Fibroblast of skin of right quadriceps (primary cell): ENCODE results near the gene PXN.
"Not testable (repeated sequence)": the region's sequence is repeated elsewhere in the genome, so short reads cannot be mapped to it uniquely, and the experiment has no call there.

Experiments
- DNase-seq: peaks from one replicate; pipeline ENCODE4 v3.0.0-alpha.2; 2013

PXN gene

DNA sequence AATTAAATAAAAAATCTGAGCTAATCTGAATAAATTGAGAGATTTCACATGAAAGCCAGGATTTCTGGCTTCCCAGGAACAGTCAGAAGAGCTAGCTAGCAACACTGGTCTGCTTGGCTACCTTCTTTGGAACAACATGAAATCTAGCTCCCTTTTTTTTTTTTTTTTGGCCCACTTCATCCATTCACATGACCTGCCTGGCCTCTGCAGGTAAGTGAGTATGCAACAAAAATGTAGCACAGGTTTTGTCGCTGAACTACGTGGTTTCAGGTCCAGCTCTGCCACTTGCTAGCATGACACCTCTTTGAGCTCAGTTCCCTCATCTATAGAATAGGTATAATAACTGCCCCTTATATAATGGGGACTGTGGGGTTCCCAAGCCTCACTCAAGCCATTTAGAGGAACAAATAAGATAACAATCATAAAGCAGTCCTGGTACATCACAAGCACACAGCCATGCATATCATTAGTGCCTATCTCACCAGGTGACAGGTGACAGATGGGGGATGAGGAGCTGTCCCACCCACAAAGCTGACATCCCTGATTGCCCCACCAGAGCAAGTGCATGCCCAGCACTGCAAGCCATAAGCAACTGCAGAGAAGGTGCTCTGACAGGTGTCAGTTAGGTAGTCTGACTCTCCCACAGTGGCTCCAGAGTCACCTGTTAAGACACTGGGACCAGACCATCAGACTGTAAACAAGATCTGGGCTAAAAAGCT lies 25.6 kb downstream of the PXN start:
- no peak for DNase-seq

DNA sequence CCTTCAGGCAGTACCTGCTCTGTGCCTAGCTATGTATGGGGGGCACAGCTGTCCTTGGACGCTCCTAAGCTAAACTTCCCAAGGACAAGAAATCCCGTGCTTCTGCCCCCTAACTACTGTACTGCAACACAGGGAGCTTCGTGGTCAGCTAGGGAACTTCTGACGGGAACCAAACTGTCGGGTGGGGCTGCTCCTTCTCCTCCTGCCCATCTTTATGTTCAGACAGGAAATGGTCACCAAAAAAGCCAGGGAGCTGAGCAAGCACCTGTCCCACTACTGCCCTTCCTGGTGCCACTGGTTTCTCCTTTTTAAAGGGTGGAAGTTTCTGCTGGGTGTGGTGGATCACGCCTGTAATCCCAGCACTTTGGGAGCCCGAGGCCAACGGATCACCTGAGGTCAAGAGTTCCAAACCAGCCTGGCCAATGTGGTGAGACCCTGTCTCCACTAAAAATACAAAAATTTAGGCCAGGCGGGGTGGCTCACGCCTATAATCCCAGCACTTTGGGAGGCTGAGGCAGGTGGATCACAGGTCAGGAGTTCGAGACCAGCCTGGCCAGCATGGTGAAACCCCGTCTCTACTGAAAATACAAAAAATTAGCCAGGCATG lies 26.6 kb downstream of the PXN start:
- no peak for DNase-seq

DNA sequence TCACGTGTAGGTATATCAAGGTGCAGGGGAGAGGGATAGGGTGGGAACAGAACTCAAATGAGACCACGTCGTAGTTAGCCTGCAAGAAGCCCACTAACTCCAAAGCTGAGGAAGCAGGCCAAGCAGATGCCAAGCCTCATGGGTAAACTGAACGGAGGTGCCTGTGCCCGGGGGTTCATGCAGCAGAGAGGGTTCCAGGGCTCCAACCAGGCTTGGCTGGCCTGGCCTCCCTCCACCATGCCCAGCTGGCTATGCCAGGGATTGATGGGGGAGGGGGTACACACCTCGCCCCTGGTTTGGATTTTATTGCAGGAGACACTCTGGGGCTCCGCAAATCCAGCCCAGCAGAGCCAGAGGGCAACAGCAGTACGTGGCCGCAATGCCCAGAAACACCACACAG lies 27.3 kb downstream of the PXN start:
- no peak for DNase-seq

DNA sequence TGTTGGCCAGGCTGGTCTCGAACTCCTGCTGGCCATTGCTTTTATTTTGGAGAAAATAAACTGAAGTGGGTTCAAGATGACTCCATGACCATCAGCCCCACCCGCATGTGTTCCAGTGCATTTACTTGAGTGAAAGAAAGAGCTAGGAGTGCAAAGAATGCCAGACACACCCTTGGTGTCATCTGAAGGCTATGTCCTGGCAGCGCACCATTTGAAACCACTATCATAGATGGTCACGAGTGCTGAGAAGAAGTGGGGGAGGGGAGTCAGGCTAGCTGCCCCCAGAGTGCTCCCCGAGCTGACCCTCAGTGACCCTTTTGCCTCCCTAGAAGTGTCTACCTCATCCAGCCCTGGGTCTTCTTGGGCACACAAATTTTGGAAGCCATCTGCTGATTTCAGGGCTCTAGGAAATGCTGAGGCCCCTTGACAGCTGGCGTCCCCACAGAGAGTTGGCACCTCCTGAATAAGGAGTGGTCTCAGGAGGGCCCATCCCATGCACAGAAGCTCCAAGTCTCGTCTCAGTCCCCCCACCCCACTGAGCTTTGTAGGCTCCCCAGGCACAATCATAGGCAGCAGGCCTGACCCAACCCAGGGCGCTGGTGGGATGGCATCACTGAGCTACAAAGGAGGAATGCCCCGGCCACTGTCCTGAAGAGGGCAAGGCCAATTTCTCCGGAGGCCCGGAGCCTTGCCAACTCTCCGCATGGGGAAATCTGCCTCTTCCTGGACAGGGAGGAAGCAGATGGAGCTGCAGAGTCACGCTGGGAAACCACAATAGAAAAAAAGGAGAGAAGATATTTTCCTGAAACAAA lies 28.0 kb downstream of the PXN start:
- peak; percentile 57 for DNase-seq

DNA sequence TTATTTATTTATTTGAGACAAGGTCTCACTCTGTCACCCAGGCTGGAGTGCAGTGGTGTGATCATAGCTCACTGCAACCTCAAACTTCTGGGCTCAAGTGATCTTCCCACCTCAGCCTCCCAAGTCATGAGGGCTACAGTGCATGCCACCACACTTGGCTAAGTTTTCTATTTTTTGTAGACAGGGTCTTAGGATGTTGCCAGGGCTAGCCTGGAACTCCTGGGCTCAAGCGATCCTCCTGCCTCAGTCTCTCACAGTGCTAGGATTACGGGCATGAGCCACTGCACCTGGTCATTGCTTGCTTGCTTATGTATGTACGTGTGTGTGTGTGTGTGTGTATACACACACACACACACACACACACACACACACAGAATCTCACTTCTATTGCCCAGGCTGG lies 28.7 kb downstream of the PXN start:
- not testable (repeated sequence) for DNase-seq

DNA sequence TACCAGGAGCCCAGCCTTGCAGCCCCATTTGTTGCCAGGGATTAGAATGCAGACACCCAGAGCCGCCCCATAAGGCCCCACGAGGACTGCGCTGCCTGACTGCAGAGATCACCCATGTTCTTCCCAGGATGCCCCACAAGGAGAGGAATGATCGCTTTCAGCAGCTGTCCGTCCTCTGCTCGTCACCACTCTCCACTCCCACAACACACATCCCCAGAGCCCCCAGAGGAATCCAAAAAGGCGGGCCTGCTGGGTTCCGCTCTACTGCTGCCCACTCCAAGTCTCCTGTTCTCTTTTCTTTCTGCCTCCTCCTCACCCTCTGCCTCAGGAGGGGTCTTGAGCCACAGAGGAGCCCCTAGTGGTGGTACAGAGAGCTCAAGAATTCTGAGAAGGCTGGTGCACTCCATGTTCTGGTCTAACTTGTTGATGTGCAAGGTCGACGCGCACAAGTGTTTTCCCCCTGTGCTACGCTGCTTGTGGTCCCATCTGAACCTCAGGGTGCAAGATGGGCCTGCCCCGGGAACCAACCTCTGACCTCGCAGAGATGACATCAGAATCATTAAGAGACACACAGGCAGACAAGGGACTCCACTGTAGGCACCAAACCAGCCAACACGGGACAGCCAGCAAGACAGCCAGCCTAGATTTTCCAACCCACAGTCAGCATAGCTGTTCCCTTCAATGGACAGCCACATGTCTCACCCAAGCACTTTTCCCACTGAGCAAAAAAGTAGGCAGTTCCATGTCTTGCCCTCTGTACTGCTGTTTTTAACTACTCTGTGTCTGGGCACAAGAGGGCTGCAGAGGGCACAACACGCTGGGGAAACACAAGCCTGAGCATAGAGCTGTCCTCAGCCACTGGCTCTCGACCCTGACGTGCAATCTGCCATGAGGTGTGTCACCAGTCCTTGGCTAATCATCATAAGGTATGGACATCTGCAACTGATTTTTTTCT lies 29.9 kb downstream of the PXN start:
- DNase-seq = peak; percentile 35

DNA sequence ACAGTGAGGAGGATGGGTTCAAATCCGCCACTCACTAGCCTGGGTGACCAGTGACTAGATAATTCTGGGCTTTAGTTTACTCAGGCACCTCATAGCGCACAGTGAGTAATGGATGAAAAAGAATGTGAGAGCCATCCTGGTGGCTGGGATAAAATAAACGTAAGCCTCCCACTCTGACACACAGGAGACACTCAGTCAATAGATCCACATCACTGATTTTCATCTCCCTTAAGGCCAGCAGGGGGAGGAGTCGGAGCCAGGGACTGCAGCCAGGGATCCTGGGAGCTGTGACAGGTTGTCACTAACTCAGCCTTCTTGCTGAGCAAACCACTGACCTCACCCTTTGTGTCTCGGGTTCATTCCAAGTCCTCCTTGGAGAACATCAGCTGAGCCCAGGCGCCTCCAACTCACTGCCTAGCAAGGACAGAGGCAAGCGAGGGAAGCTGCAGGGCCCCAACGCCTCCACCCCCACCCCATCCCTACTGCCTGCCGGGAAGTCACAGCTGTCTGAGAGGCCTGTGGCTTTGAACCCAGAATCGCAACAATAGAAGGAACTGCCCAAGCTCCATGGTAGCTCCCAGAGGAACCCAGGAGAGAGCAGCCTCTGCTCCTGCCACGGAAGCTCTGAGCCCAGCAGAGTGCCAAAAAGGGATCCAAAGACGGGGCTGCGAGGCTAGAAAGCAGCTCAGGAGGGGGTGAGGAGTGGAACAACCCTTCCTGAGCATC lies 30.7 kb downstream of the PXN start:
- peak; percentile 97 for DNase-seq

DNA sequence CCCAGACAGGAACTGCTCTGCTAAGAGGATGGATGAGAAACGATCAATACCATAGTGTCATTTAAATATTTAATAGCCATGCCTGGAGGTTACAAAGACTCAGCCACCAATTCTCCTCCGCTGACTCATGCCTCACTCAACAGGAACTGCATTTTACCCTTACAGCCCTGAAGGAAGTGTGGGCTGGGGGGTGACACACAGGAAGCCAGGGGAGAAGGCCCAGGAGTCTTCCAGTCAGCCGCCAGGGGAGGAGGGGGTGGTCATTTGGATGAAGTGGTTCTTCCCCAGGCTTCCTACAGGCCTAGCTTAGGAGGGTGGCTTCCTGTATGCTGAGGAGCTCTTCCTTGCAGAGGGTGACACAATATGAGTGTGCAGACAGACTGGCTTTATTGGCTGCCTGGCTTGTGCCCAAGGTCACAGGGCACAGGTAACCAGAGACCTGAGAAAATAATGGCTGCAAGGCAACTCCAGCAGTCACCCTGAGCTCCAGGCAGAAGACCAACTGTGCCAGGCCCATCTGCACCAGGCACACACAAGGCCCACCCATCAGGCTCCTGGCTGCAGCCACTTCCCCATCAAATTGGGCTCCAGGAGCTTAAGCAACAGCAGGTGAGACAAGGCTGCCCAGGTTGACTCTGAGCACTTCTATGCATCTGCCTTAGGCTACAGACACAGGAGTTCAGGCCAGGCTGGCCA lies 34.1 kb downstream of the PXN start:
- DNase-seq = peak; percentile 98

DNA sequence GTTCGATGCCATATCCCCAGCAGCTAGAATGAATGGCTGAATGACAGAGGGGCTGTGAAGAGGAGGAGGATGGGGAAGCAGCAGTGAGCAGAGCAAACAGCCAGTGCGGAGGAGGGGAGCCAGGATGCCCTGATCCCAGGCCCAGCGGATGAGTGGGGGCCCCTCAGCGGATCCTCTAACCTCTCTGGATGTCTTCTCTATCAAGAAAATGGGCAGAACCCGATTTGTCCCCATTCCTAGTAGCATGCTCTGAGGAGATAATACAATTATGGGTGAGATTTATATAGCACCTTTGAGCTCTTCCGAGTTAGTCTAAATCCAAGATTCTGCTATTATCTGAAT lies 34.6 kb downstream of the PXN start:
- DNase-seq = no peak

DNA sequence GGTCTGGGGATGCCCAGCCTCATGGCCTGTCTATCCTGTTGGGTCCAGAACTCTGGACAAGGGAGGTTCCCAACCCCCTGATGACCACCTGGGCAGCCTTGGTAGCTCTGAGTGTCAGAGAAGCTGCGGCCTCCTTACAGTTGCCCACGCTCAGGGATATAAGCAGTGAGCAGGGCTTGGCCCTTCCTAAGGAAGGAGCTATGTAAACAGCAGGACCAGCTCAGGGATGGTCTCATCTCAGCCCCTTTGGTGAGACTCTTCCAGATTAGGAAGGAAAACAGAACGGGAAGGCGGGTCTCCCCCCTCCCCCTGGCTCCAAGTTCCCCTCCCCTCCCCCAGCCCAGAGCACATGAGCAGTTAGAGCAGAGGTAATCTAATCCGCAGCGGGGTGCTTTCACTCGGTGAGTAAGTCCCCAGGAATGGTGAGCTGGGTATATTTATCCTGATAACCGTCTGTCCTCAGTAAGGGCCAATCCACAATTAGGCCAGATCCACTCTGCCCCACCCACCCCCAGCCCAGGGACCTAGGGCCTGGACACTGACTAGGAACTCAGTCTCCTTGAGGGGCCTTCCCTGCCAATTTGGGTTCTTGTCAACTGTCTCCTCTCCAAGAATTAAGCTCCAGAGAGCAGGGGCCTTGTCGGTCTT lies 35.1 kb downstream of the PXN start:
- peak; percentile 98 for DNase-seq

DNA sequence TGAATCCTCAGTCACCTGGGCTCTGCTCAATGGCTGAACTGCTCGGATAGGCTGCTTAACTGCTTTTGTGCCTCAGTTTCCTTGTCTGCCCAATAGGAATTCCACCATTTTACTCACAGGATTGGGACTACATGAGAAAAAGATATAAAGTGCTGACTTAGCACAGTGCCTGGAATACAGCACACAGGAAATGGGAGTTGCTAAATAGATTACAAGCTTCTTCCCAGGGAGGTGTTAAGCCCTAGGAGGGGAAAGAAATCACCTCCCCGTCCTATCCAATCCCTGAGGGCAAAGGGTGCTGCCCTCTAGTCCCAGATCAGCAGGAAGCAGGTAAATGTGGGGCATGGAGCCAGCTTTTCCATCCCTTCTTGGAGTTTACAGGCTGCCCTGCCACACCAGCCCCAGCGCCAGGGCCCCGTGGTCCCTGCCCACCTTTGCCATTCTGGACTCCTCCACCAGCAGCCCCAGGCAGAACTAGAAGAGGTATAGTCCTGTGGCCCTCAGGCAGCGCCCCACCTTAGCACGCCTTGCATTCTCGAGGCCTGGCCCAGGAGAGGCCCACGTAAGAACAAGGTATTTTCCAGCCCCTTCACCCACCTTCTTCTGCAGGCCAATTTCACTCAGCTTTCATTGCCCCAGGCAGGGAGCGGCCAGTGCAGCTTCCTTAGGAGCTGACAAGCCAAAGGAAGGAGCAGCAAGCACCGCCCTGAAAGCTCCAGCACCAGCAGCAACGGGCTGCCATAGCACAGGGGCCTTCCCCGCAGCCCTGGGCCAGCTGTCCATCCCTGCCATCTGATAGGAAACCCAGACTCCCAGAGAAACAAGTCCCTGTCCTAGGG lies 35.8 kb downstream of the PXN start:
- no peak for DNase-seq

DNA sequence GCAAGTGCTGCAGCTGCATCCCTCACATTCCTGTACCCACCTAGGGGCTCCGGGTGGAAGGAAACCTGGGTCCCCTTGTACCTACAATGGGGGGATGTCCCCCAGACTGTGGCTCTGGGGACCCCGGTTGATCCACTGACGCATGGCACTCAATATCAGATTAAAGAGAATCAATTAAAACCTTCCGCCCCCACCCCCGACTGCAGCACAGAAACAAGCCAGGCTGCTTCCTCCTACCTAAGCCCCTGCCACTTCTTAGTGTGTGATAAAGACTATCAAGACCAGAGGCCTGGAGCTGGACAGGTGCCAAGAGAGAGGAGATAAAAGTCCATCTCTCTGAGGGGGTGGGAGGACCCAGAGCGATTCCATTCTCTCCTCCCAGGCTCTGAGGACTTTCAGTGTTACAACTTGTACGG lies 36.5 kb downstream of the PXN start:
- DNase-seq = no peak

DNA sequence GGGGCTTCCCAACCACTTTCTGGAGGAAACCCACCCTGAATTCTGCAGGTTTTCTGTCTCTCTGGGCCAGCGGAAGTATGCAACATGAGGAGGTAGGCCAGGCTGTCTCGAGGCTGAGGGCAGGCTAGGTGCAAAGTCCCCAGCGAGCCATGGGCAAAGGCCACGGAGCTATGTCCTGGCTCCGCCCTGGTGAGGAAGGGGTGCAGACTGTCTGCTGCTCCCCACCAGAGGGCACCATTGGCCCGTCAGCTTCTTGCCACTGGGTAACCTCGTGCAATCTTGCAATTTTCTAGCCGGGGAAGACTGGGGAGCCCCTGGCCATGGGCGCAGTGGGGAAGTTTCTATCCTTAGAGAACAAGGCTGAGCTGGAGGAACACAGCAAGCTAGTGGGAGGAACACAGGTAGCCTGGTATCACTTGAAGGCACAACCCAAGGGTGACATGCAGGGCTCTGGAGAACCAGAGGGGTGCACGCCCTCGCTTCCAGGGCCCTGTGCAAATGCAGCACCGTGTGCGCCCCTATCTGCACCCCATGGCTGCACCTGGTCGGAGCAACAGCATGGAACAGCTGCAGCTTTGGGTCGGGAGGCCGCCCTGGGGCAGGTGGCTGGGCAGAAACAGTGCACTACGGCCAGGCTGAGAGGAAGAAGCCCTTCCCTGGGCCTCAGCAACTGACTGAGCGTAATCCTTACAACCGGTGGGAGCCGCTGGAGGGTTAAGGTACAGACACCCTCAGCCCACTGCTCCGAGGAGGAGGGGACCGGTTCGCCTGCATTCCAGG lies 37.0 kb downstream of the PXN start:
- DNase-seq = peak; percentile 77

DNA sequence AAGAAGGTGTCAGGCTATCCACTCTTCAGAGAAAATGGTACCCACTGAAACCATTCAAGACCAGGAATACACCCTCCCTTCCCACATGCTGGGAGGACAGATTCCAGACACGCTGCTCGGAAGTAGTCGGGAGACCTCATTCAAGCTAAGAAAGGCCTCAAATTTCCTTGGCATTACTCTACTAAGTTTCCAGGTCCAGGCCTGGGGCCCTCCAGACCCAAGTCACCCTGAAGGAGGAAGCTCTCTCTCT lies 37.6 kb downstream of the PXN start:
- DNase-seq = no peak

DNA sequence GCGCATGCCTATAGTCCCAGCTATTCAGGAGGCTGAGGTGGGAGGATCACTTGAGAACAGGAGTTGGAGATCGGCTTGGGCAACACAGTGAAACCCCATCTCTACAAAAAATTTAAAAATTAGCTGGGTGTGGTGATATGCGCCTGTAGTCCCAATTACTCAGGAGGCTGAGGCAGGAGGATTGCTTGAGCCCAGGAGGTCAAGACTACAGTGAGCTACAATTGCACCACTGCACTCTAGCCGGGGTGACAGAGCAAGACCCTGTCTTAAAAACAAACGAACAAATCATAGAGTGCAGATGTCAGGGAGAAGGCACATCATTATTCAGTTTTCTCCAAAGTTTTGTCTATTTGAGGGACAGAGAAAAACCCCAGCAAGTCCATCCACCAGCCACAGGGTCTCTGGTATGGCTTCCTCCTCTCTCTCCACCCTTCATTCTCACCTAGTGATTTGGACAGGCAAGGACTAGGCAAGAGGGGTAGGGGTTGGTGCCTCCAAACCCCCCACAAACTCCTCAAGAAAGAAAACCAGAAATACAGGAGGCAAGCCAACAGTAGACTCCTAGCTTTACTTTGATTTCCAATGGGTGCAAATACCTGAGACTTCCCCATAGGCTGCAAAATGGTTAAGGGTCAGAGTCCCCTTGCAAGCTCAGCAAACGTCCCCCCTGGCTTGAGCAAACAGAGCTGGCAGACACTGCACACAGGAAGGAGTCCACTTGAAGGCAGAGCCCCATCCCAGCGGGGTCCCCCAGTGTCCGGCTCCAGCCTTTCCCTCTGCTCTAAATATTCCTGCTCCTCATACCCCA lies 38.1 kb downstream of the PXN start:
- DNase-seq = no peak

DNA sequence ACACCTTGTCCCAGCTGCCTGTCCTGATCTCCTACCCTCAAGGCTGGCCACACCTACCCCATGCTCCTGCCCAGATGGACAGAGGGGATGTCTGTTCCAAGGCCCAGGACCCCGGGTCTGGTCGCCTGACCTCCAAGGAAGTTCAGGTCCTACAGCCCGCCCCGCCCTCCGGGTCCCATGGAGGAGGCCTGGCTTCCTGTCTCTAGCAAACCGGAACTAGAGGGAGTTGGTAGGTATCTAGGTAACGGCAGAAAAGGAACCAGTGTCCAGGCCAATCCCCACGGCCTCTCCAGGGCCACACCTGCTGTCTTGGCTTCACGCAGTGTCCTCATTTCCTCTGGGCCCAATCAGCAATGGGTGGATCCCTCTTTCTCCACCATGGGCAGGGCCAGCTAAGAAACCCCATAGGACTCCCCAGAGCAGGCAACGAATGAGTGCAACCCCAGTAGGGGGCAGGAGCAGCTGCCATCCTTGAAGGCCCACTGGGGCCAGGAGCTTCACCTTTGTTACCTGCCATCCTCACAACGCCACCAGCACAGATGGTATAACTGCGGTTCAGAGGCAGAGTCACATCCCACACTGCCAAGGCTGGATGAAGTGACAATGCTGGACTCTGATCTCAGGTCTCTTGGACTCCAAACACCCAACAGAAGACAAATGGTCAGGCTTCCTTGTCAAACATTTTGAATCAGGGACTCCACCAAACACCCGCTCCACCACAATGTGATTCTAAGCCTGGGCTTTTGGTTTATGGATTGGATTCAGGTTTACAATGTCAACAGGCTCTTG lies 39.5 kb downstream of the PXN start:
- DNase-seq = no peak

DNA sequence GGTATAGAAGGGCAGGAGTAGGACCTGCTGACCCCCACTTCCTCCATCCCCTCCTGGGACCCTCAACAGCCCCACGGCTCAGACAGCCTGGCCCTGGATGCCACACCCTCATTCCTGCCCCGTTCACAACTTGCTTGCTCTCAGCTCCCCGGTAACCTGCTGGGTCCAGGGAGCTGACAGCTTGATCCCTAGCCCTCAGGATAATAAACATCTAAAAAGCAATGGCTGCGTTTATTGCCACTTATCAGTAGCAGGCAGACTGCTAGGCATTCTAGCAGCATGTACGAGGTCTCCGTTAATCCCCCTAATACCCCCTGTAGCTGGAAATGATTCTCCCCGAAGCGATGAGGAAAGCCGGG lies 40.4 kb downstream of the PXN start:
- DNase-seq = no peak
